ENCODE results near the gene CEP128.
"Not testable (repeated sequence)": the region's sequence is repeated elsewhere in the genome, so short reads cannot be mapped to it uniquely, and the experiment has no call there.

The CEP128 gene

DNA sequence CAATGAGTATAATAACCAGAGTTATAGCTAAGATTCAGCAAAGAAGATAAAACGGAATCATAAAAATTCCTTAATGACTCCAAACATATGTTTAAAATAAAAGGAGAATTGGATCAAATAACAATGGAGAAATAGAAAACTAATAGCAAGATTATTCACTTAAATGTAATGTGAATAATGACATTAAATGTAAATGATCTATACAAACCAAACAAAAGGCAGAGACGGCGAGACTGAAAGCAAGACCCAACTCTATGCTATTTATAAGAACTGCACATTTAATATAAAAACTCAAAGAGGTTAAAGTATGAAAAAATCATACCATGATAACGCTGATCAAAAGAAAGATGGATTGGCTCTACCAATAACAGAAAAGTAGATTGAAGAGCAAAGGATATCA lies 10.0 kb upstream of the CEP128 start:
- DNase-seq: no peak

- DNase-seq: no peak
Observed at GRCh38 chr14:80948291-80948690, 6.8 kb upstream of the CEP128 start.

GRCh38 chr14:80946797-80947196 lies 5.3 kb upstream of the CEP128 start:
- no peak for DNase-seq

GRCh38 chr14:80946187-80946586 lies 4.6 kb upstream of the CEP128 start:
- no peak for DNase-seq

DNA sequence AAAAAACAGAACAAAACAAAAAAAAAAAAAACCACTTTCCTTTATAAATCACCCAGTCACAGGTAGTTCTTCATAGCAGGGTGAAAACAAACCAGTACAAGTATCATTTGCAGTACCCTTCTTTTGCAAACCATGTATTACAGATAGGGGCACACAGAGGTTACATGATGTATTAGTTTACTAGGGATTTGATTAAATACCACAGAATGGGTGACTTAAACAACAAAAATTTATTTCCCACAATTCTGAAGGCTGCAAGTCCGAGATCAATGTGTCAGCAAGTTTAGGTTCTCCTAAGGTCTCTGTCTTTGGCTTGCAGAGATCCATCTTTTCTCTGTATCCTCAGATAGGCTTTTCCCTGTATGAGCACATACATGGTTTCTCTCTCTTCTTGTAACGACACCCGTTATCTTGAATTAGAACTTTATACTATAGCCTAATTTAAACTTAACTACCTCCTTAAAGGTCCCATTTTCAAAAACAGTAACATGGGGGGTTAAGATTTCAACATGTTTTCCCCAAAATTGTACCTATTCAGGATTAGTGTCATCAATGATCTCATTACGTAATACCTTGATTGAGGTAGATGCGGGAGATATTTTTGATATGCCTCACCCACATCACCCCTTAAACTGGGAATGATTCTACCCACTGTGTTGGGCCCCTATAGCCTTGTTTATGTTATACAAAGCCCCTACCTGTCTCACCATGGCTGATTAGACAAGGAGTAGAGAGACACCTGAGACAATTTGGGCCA lies 3.5 kb upstream of the CEP128 start:
- DNase-seq: no peak

- DNase-seq: peak; percentile 26 to 53
Observed at GRCh38 chr14:80942191-80942600, 658 bp upstream of the CEP128 start.

GRCh38 chr14:80940146-80940545 lies 1.4 kb downstream of the CEP128 start:
- no peak for DNase-seq

DNA sequence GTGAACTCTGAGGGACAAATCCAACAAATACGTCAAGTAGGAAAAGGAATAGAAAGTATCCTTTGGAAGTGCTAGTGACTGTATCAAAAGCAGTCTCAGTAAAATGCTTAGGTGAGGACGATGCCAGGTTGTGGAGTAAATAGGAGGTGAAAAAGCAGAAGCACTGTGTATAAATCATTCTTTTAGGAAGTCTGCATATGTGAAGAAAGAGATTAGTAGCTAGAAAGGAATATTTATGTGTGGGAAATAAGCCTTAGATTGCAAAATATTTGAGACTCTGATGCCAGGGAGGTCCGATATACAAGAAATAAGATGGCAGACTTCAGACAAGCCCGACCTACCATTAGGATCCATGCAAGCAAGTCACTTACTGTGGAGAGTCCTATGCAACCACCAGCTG lies 7.9 kb downstream of the CEP128 start:
- DNase-seq: no peak

DNA sequence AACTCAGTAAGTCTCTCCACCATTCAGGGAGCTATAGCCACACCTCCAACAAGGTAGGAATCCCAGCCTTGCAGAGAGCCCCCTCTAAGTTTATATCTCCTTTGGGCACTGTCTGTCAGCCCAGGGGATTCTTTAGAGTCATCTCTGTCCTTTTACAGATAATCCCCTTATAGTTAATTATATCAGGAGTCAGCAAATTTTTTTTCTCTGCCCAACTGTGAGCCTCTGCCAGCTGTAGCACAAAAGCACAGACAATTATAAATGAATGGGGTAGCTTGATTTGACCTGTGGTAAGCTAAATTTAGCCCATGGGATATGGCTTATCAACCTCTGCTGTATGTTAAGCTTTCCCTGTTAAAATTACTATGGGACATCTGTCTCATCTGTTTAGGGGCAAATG lies 8.3 kb downstream of the CEP128 start:
- no peak for DNase-seq

- peak; percentile 76 to 88 for DNase-seq
Observed at GRCh38 chr14:80930836-80931389, 10.6 kb downstream of the CEP128 start.

DNA sequence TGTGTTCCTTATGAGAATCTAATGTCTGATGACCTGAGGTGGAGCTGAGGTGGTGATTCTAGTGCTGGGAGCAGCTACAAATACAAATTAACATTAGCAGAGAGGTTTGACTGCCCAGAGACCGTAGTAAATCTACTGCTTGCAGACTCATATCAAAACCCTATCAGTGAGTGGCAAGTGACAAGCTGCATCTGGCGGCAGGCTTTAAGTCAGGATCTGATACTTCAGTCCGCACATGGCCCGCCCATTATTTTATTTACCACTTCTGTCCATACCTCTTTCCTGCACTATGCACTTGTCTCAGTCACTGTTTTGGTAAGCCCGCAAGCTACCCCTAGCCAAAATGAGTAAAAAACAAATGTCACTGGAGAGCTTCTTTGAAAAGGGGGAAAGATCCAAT lies 11.4 kb downstream of the CEP128 start:
- DNase-seq: no peak

GRCh38 chr14:80927083-80927989 lies 14.2 kb downstream of the CEP128 start:
- peak in 1 of 2 experiments; percentile 6 for DNase-seq

- DNase-seq: no peak
Observed at GRCh38 chr14:80926397-80927082, 15.0 kb downstream of the CEP128 start.

- no peak for DNase-seq
Observed at GRCh38 chr14:80924365-80925103, 17.0 kb downstream of the CEP128 start.

- DNase-seq: no peak
Observed at GRCh38 chr14:80923368-80923767, 18.2 kb downstream of the CEP128 start.

GRCh38 chr14:80919622-80920021 lies 21.9 kb downstream of the CEP128 start:
- DNase-seq: no peak

DNA sequence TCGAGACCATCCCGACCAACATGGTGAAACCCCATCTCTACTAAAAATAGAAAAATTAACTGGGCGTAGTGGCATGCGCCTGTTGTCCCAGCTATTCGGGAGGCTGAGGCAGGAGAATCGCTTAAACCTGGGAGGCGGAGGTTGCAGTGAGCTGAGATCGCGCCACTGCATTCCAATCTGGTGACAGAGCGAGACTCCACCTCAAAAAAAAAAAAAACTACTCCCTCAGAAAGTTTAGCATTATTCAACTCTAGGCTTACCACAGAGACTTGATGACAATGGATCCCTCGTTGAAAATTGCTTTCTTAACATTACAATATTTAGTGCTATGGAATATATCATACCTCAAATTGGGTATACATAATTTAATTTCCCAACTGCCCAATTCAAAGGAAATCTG lies 29.5 kb downstream of the CEP128 start:
- not testable (repeated sequence) for DNase-seq

GRCh38 chr14:80906946-80907345 lies 34.6 kb downstream of the CEP128 start:
- DNase-seq: no peak

- no peak for DNase-seq
Observed at GRCh38 chr14:80906336-80906735, 35.2 kb downstream of the CEP128 start.

DNA sequence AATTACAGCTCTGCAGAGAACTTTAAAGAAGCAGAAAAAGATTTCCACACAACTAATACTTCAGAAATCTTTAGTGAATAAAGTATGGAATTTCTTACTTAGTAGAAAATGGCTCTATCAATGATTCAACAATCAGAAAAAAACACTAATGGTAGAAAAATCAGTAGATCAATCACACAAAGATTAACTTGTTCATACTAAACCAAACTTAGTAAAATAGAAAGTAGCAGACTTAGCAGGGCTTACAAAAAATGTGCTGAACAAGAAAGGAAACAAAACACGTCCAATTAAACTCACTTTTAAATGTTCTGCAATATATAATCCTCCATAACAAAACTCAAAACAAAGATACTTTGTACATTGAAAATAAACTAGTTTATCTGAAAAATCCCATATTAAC lies 38.9 kb downstream of the CEP128 start:
- DNase-seq: no peak

DNA sequence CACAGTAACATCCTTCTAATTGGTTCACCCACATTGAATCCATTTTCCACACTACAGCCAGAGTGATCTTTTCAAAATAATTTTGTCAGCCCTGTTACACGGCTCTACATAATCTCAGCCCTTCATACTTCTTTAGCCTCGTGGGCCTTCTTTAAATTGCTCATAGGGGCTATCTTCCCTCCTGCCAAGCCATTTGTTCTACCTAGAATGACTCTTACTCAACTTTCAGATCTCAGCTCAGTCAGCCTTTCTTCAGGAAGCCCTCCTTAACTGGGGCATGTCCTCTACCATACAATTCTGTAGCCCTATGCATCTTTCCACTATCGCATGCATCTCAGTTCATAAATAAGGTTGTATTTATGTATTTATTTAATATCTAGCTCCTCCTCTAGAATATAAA lies 39.7 kb downstream of the CEP128 start:
- DNase-seq: no peak

DNA sequence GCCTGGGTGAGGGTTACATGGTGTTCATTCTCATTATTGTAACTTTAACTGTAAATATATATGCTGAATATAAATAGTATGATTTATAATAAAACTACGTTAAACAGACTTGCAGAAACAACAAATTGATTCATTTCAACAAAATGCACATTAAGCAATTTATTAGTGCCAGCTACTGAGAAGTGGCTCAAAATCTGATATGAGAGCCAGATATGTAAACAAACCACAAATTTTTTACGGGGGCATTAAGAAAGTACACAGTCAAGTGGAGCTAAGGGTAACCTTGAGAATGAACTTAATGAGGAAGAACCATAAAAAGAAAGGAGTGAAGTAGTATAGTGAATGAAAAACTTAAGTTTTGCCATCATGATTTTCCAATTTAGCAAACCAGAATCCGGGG lies 40.3 kb downstream of the CEP128 start:
- no peak for DNase-seq

Data from Kasumi-1 (cell line).